ENCODE measurements around the gene USP31.

USP31 gene

GRCh38 chr16:23125277-23125676, 24.0 kb downstream of the USP31 start:
- Histone ChIP-seq H3K4me1 (ENCODE audit: control insufficient read depth in 5 of 5, insufficient read depth in 5 of 5, low read length in 5 of 5) (peaks cover 0 to 21% (median 9%) of the 10 kb centered on the region in 5 donors), H3K27me3 (ENCODE audit: control insufficient read depth in 5 of 5, insufficient read depth in 4 of 5, low read length in 5 of 5) (no peaks in the 10 kb centered on the region), H3K4me3 (ENCODE audit: low read depth in 1 of 5, low read length in 5 of 5) (no peak overlapping the region), H3K27ac (ENCODE audit: low read depth, low read length) (no peak overlapping the region), H3K9me3 (ENCODE audit: control insufficient read depth in 5 of 5, low read length in 5 of 5) (no peaks in the 10 kb centered on the region), H3K36me3 (ENCODE audit: control insufficient read depth in 5 of 5, insufficient read depth in 5 of 5, low read length in 5 of 5) (no peaks in the 10 kb centered on the region), H3K9ac (ENCODE audit: low read length in 5 of 5) (no peak overlapping the region)

GRCh38 chr16:23124315-23124714, 24.9 kb downstream of the USP31 start:
- H3K4me1 ChIP-seq (ENCODE audit: control insufficient read depth in 5 of 5, insufficient read depth in 5 of 5, low read length in 5 of 5): peaks cover 0 to 28% (median 16%) of the 10 kb centered on the region in 5 donors
- H3K9ac ChIP-seq (ENCODE audit: low read length in 5 of 5): no peak overlapping the region
- H3K9me3 ChIP-seq (ENCODE audit: control insufficient read depth in 5 of 5, low read length in 5 of 5): no peaks in the 10 kb centered on the region
- no peak overlapping the region for H3K4me3 ChIP-seq (ENCODE audit: low read depth in 1 of 5, low read length in 5 of 5)
- no peaks in the 10 kb centered on the region for H3K27me3 ChIP-seq (ENCODE audit: control insufficient read depth in 5 of 5, insufficient read depth in 4 of 5, low read length in 5 of 5)
- no peaks in the 10 kb centered on the region for H3K36me3 ChIP-seq (ENCODE audit: control insufficient read depth in 5 of 5, insufficient read depth in 5 of 5, low read length in 5 of 5)
- H3K27ac ChIP-seq (ENCODE audit: low read depth, low read length): no peak overlapping the region

- no peaks in the 10 kb centered on the region for H3K27me3 ChIP-seq (ENCODE audit: control insufficient read depth in 5 of 5, insufficient read depth in 4 of 5, low read length in 5 of 5)
- H3K9ac ChIP-seq (ENCODE audit: low read length in 5 of 5): no peak overlapping the region
- no peak overlapping the region for H3K4me3 ChIP-seq (ENCODE audit: low read depth in 1 of 5, low read length in 5 of 5)
- no peak overlapping the region for H3K27ac ChIP-seq (ENCODE audit: low read depth, low read length)
- H3K36me3 ChIP-seq (ENCODE audit: control insufficient read depth in 5 of 5, insufficient read depth in 5 of 5, low read length in 5 of 5): no peaks in the 10 kb centered on the region
- peaks cover 0 to 32% (median 27%) of the 10 kb centered on the region in 5 donors for H3K4me1 ChIP-seq (ENCODE audit: control insufficient read depth in 5 of 5, insufficient read depth in 5 of 5, low read length in 5 of 5)
- H3K9me3 ChIP-seq (ENCODE audit: control insufficient read depth in 5 of 5, low read length in 5 of 5): no peaks in the 10 kb centered on the region
These were observed 27.1 kb downstream of the USP31 start for GRCh38 chr16:23122144-23122543.

GRCh38 chr16:23121024-23121423, 28.2 kb downstream of the USP31 start:
- Histone ChIP-seq H3K36me3 (ENCODE audit: control insufficient read depth in 5 of 5, insufficient read depth in 5 of 5, low read length in 5 of 5) (no peaks in the 10 kb centered on the region), H3K9ac (ENCODE audit: low read length in 5 of 5) (no peak overlapping the region), H3K4me1 (ENCODE audit: control insufficient read depth in 5 of 5, insufficient read depth in 5 of 5, low read length in 5 of 5) (peaks cover 0 to 32% (median 27%) of the 10 kb centered on the region in 5 donors), H3K9me3 (ENCODE audit: control insufficient read depth in 5 of 5, low read length in 5 of 5) (no peaks in the 10 kb centered on the region), H3K27me3 (ENCODE audit: control insufficient read depth in 5 of 5, insufficient read depth in 4 of 5, low read length in 5 of 5) (no peaks in the 10 kb centered on the region), H3K27ac (ENCODE audit: low read depth, low read length) (no peak overlapping the region), H3K4me3 (ENCODE audit: low read depth in 1 of 5, low read length in 5 of 5) (no peak overlapping the region)

- H3K27me3 ChIP-seq (ENCODE audit: control insufficient read depth in 5 of 5, insufficient read depth in 4 of 5, low read length in 5 of 5): no peaks in the 10 kb centered on the region
- no peak overlapping the region for H3K27ac ChIP-seq (ENCODE audit: low read depth, low read length)
- no peak overlapping the region for H3K4me3 ChIP-seq (ENCODE audit: low read depth in 1 of 5, low read length in 5 of 5)
- no peaks in the 10 kb centered on the region for H3K36me3 ChIP-seq (ENCODE audit: control insufficient read depth in 5 of 5, insufficient read depth in 5 of 5, low read length in 5 of 5)
- no peak overlapping the region for H3K9ac ChIP-seq (ENCODE audit: low read length in 5 of 5)
- peaks cover 0 to 28% (median 25%) of the 10 kb centered on the region in 5 donors for H3K4me1 ChIP-seq (ENCODE audit: control insufficient read depth in 5 of 5, insufficient read depth in 5 of 5, low read length in 5 of 5)
- H3K9me3 ChIP-seq (ENCODE audit: control insufficient read depth in 5 of 5, low read length in 5 of 5): no peaks in the 10 kb centered on the region
These were observed 28.7 kb downstream of the USP31 start for GRCh38 chr16:23120562-23120961.

- Histone ChIP-seq H3K36me3 (ENCODE audit: control insufficient read depth in 5 of 5, insufficient read depth in 5 of 5, low read length in 5 of 5) (no peaks in the 10 kb centered on the region), H3K4me3 (ENCODE audit: low read depth in 1 of 5, low read length in 5 of 5) (no peak overlapping the region), H3K4me1 (ENCODE audit: control insufficient read depth in 5 of 5, insufficient read depth in 5 of 5, low read length in 5 of 5) (peaks cover 0 to 21% (median 17%) of the 10 kb centered on the region in 5 donors), H3K9ac (ENCODE audit: low read length in 5 of 5) (no peak overlapping the region), H3K27me3 (ENCODE audit: control insufficient read depth in 5 of 5, insufficient read depth in 4 of 5, low read length in 5 of 5) (no peaks in the 10 kb centered on the region), H3K9me3 (ENCODE audit: control insufficient read depth in 5 of 5, low read length in 5 of 5) (no peaks in the 10 kb centered on the region), H3K27ac (ENCODE audit: low read depth, low read length) (no peak overlapping the region)
These were observed 29.7 kb downstream of the USP31 start for GRCh38 chr16:23119570-23119969.

GRCh38 chr16:23114131-23114904, 34.9 kb downstream of the USP31 start:
- Histone ChIP-seq H3K4me1 (ENCODE audit: control insufficient read depth in 5 of 5, insufficient read depth in 5 of 5, low read length in 5 of 5) (peaks cover 0 to 11% (median 10%) of the 10 kb centered on the region in 5 donors), H3K9ac (ENCODE audit: low read length in 5 of 5) (no peak overlapping the region), H3K27ac (ENCODE audit: low read depth, low read length) (no peak overlapping the region), H3K27me3 (ENCODE audit: control insufficient read depth in 5 of 5, insufficient read depth in 4 of 5, low read length in 5 of 5) (no peaks in the 10 kb centered on the region), H3K36me3 (ENCODE audit: control insufficient read depth in 5 of 5, insufficient read depth in 5 of 5, low read length in 5 of 5) (no peaks in the 10 kb centered on the region), H3K4me3 (ENCODE audit: low read depth in 1 of 5, low read length in 5 of 5) (no peak overlapping the region), H3K9me3 (ENCODE audit: control insufficient read depth in 5 of 5, low read length in 5 of 5) (no peaks in the 10 kb centered on the region)

- H3K4me1 ChIP-seq (ENCODE audit: control insufficient read depth in 5 of 5, insufficient read depth in 5 of 5, low read length in 5 of 5): peaks cover 0 to 10% (median 4%) of the 10 kb centered on the region in 5 donors
- no peaks in the 10 kb centered on the region for H3K27me3 ChIP-seq (ENCODE audit: control insufficient read depth in 5 of 5, insufficient read depth in 4 of 5, low read length in 5 of 5)
- no peak overlapping the region for H3K9ac ChIP-seq (ENCODE audit: low read length in 5 of 5)
- no peak overlapping the region for H3K4me3 ChIP-seq (ENCODE audit: low read depth in 1 of 5, low read length in 5 of 5)
- H3K27ac ChIP-seq (ENCODE audit: low read depth, low read length): no peak overlapping the region
- H3K36me3 ChIP-seq (ENCODE audit: control insufficient read depth in 5 of 5, insufficient read depth in 5 of 5, low read length in 5 of 5): no peaks in the 10 kb centered on the region
- no peaks in the 10 kb centered on the region for H3K9me3 ChIP-seq (ENCODE audit: control insufficient read depth in 5 of 5, low read length in 5 of 5)
These were observed 36.1 kb downstream of the USP31 start for GRCh38 chr16:23113185-23113584.

- H3K4me1 ChIP-seq (ENCODE audit: control insufficient read depth in 5 of 5, insufficient read depth in 5 of 5, low read length in 5 of 5): peaks cover 0 to 10% (median 0%) of the 10 kb centered on the region in 5 donors
- H3K9me3 ChIP-seq (ENCODE audit: control insufficient read depth in 5 of 5, low read length in 5 of 5): no peaks in the 10 kb centered on the region
- no peak overlapping the region for H3K9ac ChIP-seq (ENCODE audit: low read length in 5 of 5)
- H3K27ac ChIP-seq (ENCODE audit: low read depth, low read length): no peak overlapping the region
- H3K27me3 ChIP-seq (ENCODE audit: control insufficient read depth in 5 of 5, insufficient read depth in 4 of 5, low read length in 5 of 5): no peaks in the 10 kb centered on the region
- H3K36me3 ChIP-seq (ENCODE audit: control insufficient read depth in 5 of 5, insufficient read depth in 5 of 5, low read length in 5 of 5): peaks cover 8 to 17% (median 12%) of the 10 kb centered on the region in 5 donors
- no peak overlapping the region for H3K4me3 ChIP-seq (ENCODE audit: low read depth in 1 of 5, low read length in 5 of 5)
These were observed 38.9 kb downstream of the USP31 start for GRCh38 chr16:23110257-23110899.

GRCh38 chr16:23107936-23108335, 41.3 kb downstream of the USP31 start:
- Histone ChIP-seq H3K4me3 (ENCODE audit: low read depth in 1 of 5, low read length in 5 of 5) (no peak overlapping the region), H3K9me3 (ENCODE audit: control insufficient read depth in 5 of 5, low read length in 5 of 5) (no peaks in the 10 kb centered on the region), H3K27ac (ENCODE audit: low read depth, low read length) (no peak overlapping the region), H3K4me1 (ENCODE audit: control insufficient read depth in 5 of 5, insufficient read depth in 5 of 5, low read length in 5 of 5) (peaks cover 0 to 4% (median 0%) of the 10 kb centered on the region in 5 donors), H3K36me3 (ENCODE audit: control insufficient read depth in 5 of 5, insufficient read depth in 5 of 5, low read length in 5 of 5) (peaks cover 12 to 26% (median 17%) of the 10 kb centered on the region in 5 donors), H3K27me3 (ENCODE audit: control insufficient read depth in 5 of 5, insufficient read depth in 4 of 5, low read length in 5 of 5) (no peaks in the 10 kb centered on the region), H3K9ac (ENCODE audit: low read length in 5 of 5) (no peak overlapping the region)

All from subcutaneous abdominal adipose tissue (tissue), 5 donors.